H1 (cell line): Measurements from ENCODE around the gene ANKRD27. TPM values are rescaled to one million over a fixed set of nuclear protein-coding genes. Genes with fewer than 3 reads are reported as not detected.

ENCODE experiments used
- CTCF ChIA-PET: fragments of 300-600 bp; sonication (Branson Sonifier 250); formaldehyde crosslinking; loops from one replicate; lab custom pipeline; 2021; ENCODE audit not compliant: partially characterized antibody; lab: Charles Lee
- POLR2A ChIA-PET: fragments of 300-600 bp; sonication (Branson Sonifier 250); formaldehyde crosslinking; loops from one replicate; lab custom pipeline; 2021; ENCODE audit warnings: inconsistent platforms; ENCODE audit not compliant: partially characterized antibody; lab: Charles Lee
- DNase-seq, 2 experiments: peaks; one replicate each; pipeline versions ENCODE4 v3.0.0 to v3.0.0-alpha.2; 2010 to 2022; ENCODE audit warnings: low spot score in 2 of 2, low read depth in 1 of 2, mixed read lengths in 1 of 2
- FAIRE-seq: peaks from 2 replicates; lab custom pipeline; 2011; peaks lifted over from hg19 to GRCh38; lab: Jason Lieb, UNC
- H2AFZ ChIP-seq: 2 replicates; pipeline ENCODE4 v1.8.1; 2012; ENCODE audit warnings: low read length, inconsistent platforms
- H2AK5ac ChIP-seq: 2 replicates; pipeline ENCODE4 v1.6.1; 2013; ENCODE audit warnings: low read depth, low read length
- H2BK120ac ChIP-seq: replicated peaks from 2 replicates; pipeline ENCODE3; 2013; ENCODE audit warnings: low read depth, low read length, inconsistent platforms
- H2BK12ac ChIP-seq: 2 replicates; pipeline ENCODE4 v1.6.1; 2013; ENCODE audit warnings: low read depth, low read length
- H2BK15ac ChIP-seq: 2 replicates; pipeline ENCODE4 v1.6.1; 2013; ENCODE audit warnings: low read length
- H2BK20ac ChIP-seq: 2 replicates; pipeline ENCODE4 v1.6.1; 2013; ENCODE audit warnings: low read length
- H2BK5ac ChIP-seq: 2 replicates; pipeline ENCODE4 v1.6.1; 2013; ENCODE audit warnings: low read depth, low read length
- H3K14ac ChIP-seq: 2 replicates; pipeline ENCODE4 v1.6.1; 2013; ENCODE audit warnings: inconsistent platforms; ENCODE audit not compliant: insufficient read length
- H3K18ac ChIP-seq: 2 replicates; pipeline ENCODE4 v1.6.1; 2013; ENCODE audit warnings: low read length; ENCODE audit errors: extremely low read depth
- H3K23ac ChIP-seq: 2 replicates; pipeline ENCODE4 v1.6.1; 2013; ENCODE audit warnings: inconsistent platforms; ENCODE audit not compliant: insufficient read length
- H3K23me2 ChIP-seq: 2 replicates; pipeline ENCODE4 v1.6.1; 2013; ENCODE audit warnings: low read depth, low read length
- H3K27ac ChIP-seq: 2 replicates; pipeline ENCODE4 v1.6.1; 2011; ENCODE audit warnings: low read depth, low read length, inconsistent platforms
- H3K27me3 ChIP-seq, 4 experiments: replicated peaks in 1 of 4; 1 replicate in 1 of 4; 2 replicates in 3 of 4; pipeline versions ENCODE4 v1.6.1 to v1.8.1; 2011 to 2013; ENCODE audit warnings: low read length in 3 of 4, mild to moderate bottlenecking in 3 of 4, inconsistent platforms in 2 of 4, mixed read lengths in 2 of 4, moderate library complexity in 1 of 4; ENCODE audit not compliant: control insufficient read depth in 3 of 4, insufficient read depth in 3 of 4; ENCODE audit errors: extremely low read depth in 1 of 4
- H3K36me3 ChIP-seq, 4 experiments: 2 replicates each; pipeline versions ENCODE4 v1.6.1 to v1.8.1; 2011 to 2013; ENCODE audit warnings: mild to moderate bottlenecking in 4 of 4, low read length in 3 of 4, moderate library complexity in 2 of 4, control low read depth in 1 of 4, inconsistent platforms in 1 of 4; ENCODE audit not compliant: insufficient read depth in 4 of 4, control insufficient read depth in 2 of 4
- H3K4ac ChIP-seq: replicated peaks from 2 replicates; pipeline ENCODE3; 2013; ENCODE audit warnings: low read length, low read depth, mixed read lengths, inconsistent platforms; ENCODE audit not compliant: insufficient read length
- H3K4me1 ChIP-seq, 4 experiments: replicated peaks in 1 of 4; 1 replicate in 1 of 4; 2 replicates in 3 of 4; pipeline versions ENCODE4 v1.6.1 to v1.8.1; 2011 to 2013; ENCODE audit warnings: low read length in 3 of 4, inconsistent platforms in 2 of 4, mixed read lengths in 1 of 4; ENCODE audit not compliant: insufficient read depth in 4 of 4, control insufficient read depth in 3 of 4
- H3K4me2 ChIP-seq, 2 experiments: 2 replicates each; pipeline versions ENCODE4 v1.6.1 to v1.8.1; 2011 to 2013; ENCODE audit warnings: low read depth in 2 of 2, low read length in 2 of 2, control low read depth in 1 of 2, inconsistent platforms in 1 of 2, mild to moderate bottlenecking in 1 of 2; ENCODE audit not compliant: insufficient read depth in 1 of 2
- H3K4me3 ChIP-seq, 4 experiments: fragments of 200-600, 300-600 bp in 1 of 4; sonication (generic), shearing (Covaris generic), sonication (Bioruptor Twin) in 1 of 4; 2 replicates each; pipeline versions ENCODE4 v1.5.1 to v1.8.1; 2011 to 2016; ENCODE audit warnings: low read length in 4 of 4, low read depth in 3 of 4, control low read depth in 2 of 4, inconsistent platforms in 2 of 4, mild to moderate bottlenecking in 2 of 4, mixed read lengths in 1 of 4, moderate library complexity in 1 of 4; ENCODE audit not compliant: insufficient read depth in 2 of 4; ENCODE audit errors: extremely low read depth in 1 of 4
- H3K56ac ChIP-seq: replicated peaks from 2 replicates; pipeline ENCODE3; 2013; ENCODE audit warnings: low read depth, mild to moderate bottlenecking, mixed read lengths, low read length, inconsistent platforms; ENCODE audit not compliant: insufficient read length
- H3K79me1 ChIP-seq: 2 replicates; pipeline ENCODE4 v1.6.1; 2013; ENCODE audit warnings: low read depth, low read length, control low read depth
- H3K79me2 ChIP-seq, 2 experiments: 2 replicates each; pipeline versions ENCODE4 v1.6.1 to v1.8.1; 2012 to 2013; ENCODE audit warnings: low read length in 2 of 2, mild to moderate bottlenecking in 2 of 2, inconsistent platforms in 1 of 2; ENCODE audit not compliant: insufficient read depth in 2 of 2, control insufficient read depth in 1 of 2
- H3K9ac ChIP-seq, 4 experiments: replicated peaks in 1 of 4; 1 replicate in 1 of 4; 2 replicates in 3 of 4; pipeline versions ENCODE4 v1.6.1 to v1.8.1; 2011 to 2013; ENCODE audit warnings: low read depth in 3 of 4, low read length in 3 of 4, control low read depth in 2 of 4, mild to moderate bottlenecking in 2 of 4, moderate library complexity in 2 of 4, inconsistent platforms in 1 of 4; ENCODE audit errors: extremely low read depth in 1 of 4
- H3K9me3 ChIP-seq, 2 experiments: 2 replicates each; pipeline versions ENCODE4 v1.6.1 to v1.8.1; 2012 to 2013; ENCODE audit warnings: mild to moderate bottlenecking in 2 of 2, moderate library complexity in 2 of 2, control low read depth in 1 of 2, inconsistent platforms in 1 of 2, low read depth in 1 of 2, low read length in 1 of 2, mixed read lengths in 1 of 2; ENCODE audit not compliant: insufficient read depth in 2 of 2
- H4K20me1 ChIP-seq, 2 experiments: replicated peaks in 1 of 2; 2 replicates each; pipeline versions ENCODE3 to v1.8.1; 2011 to 2013; ENCODE audit warnings: inconsistent platforms in 2 of 2, low read length in 2 of 2, mild to moderate bottlenecking in 1 of 2; ENCODE audit not compliant: insufficient read depth in 2 of 2, control insufficient read depth in 1 of 2
- H4K5ac ChIP-seq: 2 replicates; pipeline ENCODE4 v1.6.1; 2013; ENCODE audit warnings: low read length, low read depth, mixed read lengths, inconsistent platforms; ENCODE audit not compliant: insufficient read length
- H4K8ac ChIP-seq: 2 replicates; pipeline ENCODE4 v1.8.0; 2013; ENCODE audit warnings: mild to moderate bottlenecking, moderate library complexity, low read length, inconsistent platforms; ENCODE audit not compliant: insufficient read depth; ENCODE audit errors: extremely low read depth
- H4K91ac ChIP-seq: replicated peaks from 2 replicates; pipeline ENCODE3; 2013; ENCODE audit warnings: low read length, mixed read lengths, inconsistent platforms; ENCODE audit not compliant: insufficient read length
- ATF2 ChIP-seq: IDR thresholded peaks from 2 replicates; pipeline ENCODE4 v1.6.1; 2012; ENCODE audit warnings: low read length, inconsistent platforms
- BRCA1 ChIP-seq: IDR thresholded peaks from 2 replicates; pipeline ENCODE4 v1.6.1; 2012; ENCODE audit warnings: low read depth, low read length, improper control_type of control experiment
- CEBPB ChIP-seq: IDR thresholded peaks from 2 replicates; pipeline ENCODE4 v1.6.1; 2012; ENCODE audit warnings: low read depth, low read length
- CHD1 ChIP-seq: IDR thresholded peaks from 2 replicates; pipeline ENCODE4 v1.6.1; 2012; ENCODE audit warnings: low read depth, low read length, improper control_type of control experiment
- E2F6 ChIP-seq: IDR thresholded peaks from 2 replicates; pipeline ENCODE4 v1.6.1; 2012; ENCODE audit warnings: inconsistent platforms
- HDAC2 ChIP-seq, 2 experiments: fragments of 300-600 bp in 1 of 2; sonication (generic) in 1 of 2; IDR thresholded peaks; 2 replicates each; pipeline ENCODE4 v1.6.1; 2011 to 2012; ENCODE audit warnings: low read depth in 2 of 2, low read length in 2 of 2, mild to moderate bottlenecking in 2 of 2, moderate library complexity in 2 of 2, borderline replicate concordance in 1 of 2, inconsistent platforms in 1 of 2
- JUN ChIP-seq: IDR thresholded peaks from 2 replicates; pipeline ENCODE4 v1.6.1; 2011; ENCODE audit warnings: low read depth, mild to moderate bottlenecking, improper control_type of control experiment, low read length
- JUND ChIP-seq: IDR thresholded peaks from 2 replicates; pipeline ENCODE4 v1.6.1; 2011; ENCODE audit warnings: mild to moderate bottlenecking, improper control_type of control experiment, low read length
- KDM5A ChIP-seq: fragments of 200-600 bp; IDR thresholded peaks from 2 replicates; pipeline ENCODE4 v1.7.1; 2012; ENCODE audit warnings: mild to moderate bottlenecking, low read length, inconsistent platforms, mixed read lengths
- NRF1 ChIP-seq: IDR thresholded peaks from 2 replicates; pipeline ENCODE4 v1.6.1; 2011; ENCODE audit warnings: mild to moderate bottlenecking, low read depth, low read length, improper control_type of control experiment
- POLR2AphosphoS5 ChIP-seq: IDR thresholded peaks from 2 replicates; pipeline ENCODE4 v1.6.1; 2011; ENCODE audit warnings: low read depth, low read length
- POU5F1 ChIP-seq: IDR thresholded peaks from 2 replicates; pipeline ENCODE4 v1.6.1; 2011; ENCODE audit warnings: low read depth, mild to moderate bottlenecking, low read length, moderate library complexity
- RBBP5 ChIP-seq: IDR thresholded peaks from 2 replicates; pipeline ENCODE4 v1.7.1; 2012; ENCODE audit warnings: low read depth, mild to moderate bottlenecking, inconsistent platforms, low read length, moderate library complexity, borderline replicate concordance
- WGBS, 2 experiments: shearing (Covaris generic) in 1 of 2; methylation state at CpG; one replicate each; pipeline versions ENCODE4 v1.1.6 to v1.1.7; 2013 to 2015; ENCODE audit warnings: low lambda C conversion rate in 2 of 2, mixed read lengths in 2 of 2, inconsistent platforms in 1 of 2, low coverage in 1 of 2, missing lambda C conversion rate in 1 of 2; ENCODE audit not compliant: insufficient replicate concordance in 2 of 2, insufficient coverage in 1 of 2, insufficient read length in 1 of 2; ENCODE audit errors: extremely low coverage in 1 of 2, missing lambda C conversion rate in 1 of 2; 5-methylcytosine and 5-hydroxymethylcytosine counted together
- polyA plus RNA-seq, 7 experiments: library from polyadenylated mRNA; depleted of rRNA in 3 of 7; stranded (reverse) in 5 of 7; unstranded in 2 of 7; fragments of >200 nt in 5 of 7; fragments of 200-250 nt in 2 of 7; gene quantifications; 1 replicate in 5 of 7; 2 replicates in 1 of 7; 4 replicates in 1 of 7; pipeline versions ENCODE4 v1.2.1 to v1.2.3, GENCODE V29; 2011 to 2013; ENCODE audit warnings: missing spikeins in 2 of 7, mixed read lengths in 2 of 7
- total RNA-seq: library from RNA; stranded (reverse); fragmentation: NEBNext Ultra II Directional; extraction: Animal tissue kit (Norgen Biotek cat#: 25700); gene quantifications from 2 replicates; pipeline ENCODE4 v1.2.1, GENCODE V29; 2021

The ANKRD27 gene
- total and polyA plus RNA-seq, 2 of the 8 experiments (the other 6 are each of a cell fraction or from before 2014, with no cell fraction given) = 27.9 to 55.7 TPM

GRCh38 chr19:32567486-32567885 lies 107.5 kb downstream of the ANKRD27 start:
- Histone ChIP-seq H3K14ac (no peak overlapping the region), H3K79me1 (no peaks in the 10 kb centered on the region), H2AFZ (no peak overlapping the region), H3K18ac (no peak overlapping the region), H2BK15ac (no peak overlapping the region), H2BK5ac (no peak overlapping the region), H4K5ac (no peak overlapping the region), H3K56ac (no peak overlapping the region), H4K91ac (no peak overlapping the region), H3K36me3 (no peaks in the 10 kb centered on the region), H4K8ac (no peak overlapping the region), H3K79me2 (no peaks in the 10 kb centered on the region), H2BK120ac (no peak overlapping the region), H3K9me3 (no peaks in the 10 kb centered on the region), H2BK12ac (no peak overlapping the region), H4K20me1 (no peaks in the 10 kb centered on the region), H3K27me3 (peaks cover 0 to 2% (median 0%) of the 10 kb centered on the region in 4 experiments; a peak in 1 of 7 replicates), H3K23ac (no peak overlapping the region), H3K27ac (no peak overlapping the region), H3K4ac (no peak overlapping the region), H2BK20ac (no peak overlapping the region), H3K9ac (no peak overlapping the region), H3K4me2 (no peak overlapping the region), H3K4me3 (no peak overlapping the region), H3K4me1 (no peaks in the 10 kb centered on the region), H2AK5ac (no peak overlapping the region), H3K23me2 (no peaks in the 10 kb centered on the region)
- ChIA-PET POLR2A (no interaction called here), CTCF (interaction anchor here (0.6 kb wide), 1 partner anchor 28 kb away, joined by 3 read pairs; no protein-coding TSS in a partner anchor)
- DNase-seq (no peak), FAIRE-seq (no peak)
- 98% methylated on average over 7 of the region's 9 CpGs; no CpG with 5 or more reads in 1 of the 2 experiments for WGBS, 2 experiments
- no peak for TF ChIP-seq JUN
- no peak for TF ChIP-seq RBBP5
- TF ChIP-seq JUND = no peak
- no peak for TF ChIP-seq E2F6
- TF ChIP-seq POLR2AphosphoS5 = no peak
- TF ChIP-seq KDM5A = no peak
- no peak for TF ChIP-seq HDAC2 (IDR thresholded peaks at IDR 0.05; ENCODE audit: borderline replicate concordance in 1 of 2, low read depth in 2 of 2, low read length in 2 of 2)
- no peak for TF ChIP-seq CEBPB
- no peak for TF ChIP-seq BRCA1
- TF ChIP-seq POU5F1 = no peak
- no peak for TF ChIP-seq NRF1
- TF ChIP-seq ATF2 = no peak
- no peak for TF ChIP-seq CHD1
